Sigmoid colon (tissue), 7 donors: Measurements from ENCODE around the gene ASB5. TPM values are rescaled to one million over a fixed set of nuclear protein-coding genes. Genes with fewer than 3 reads are reported as not detected.
"Not testable (repeated sequence)": the region's sequence is repeated elsewhere in the genome, so short reads cannot be mapped to it uniquely, and the experiment has no call there.

ENCODE experiments used
- DNase-seq: peaks from one replicate; pipeline ENCODE4 v3.0.0-alpha.2; 2019
- H3K27ac ChIP-seq, 4 donors: fragments of 200-600 bp; sonication (generic); one replicate each; pipeline ENCODE4 v1.5.1; 2016 to 2019; ENCODE audit warnings: mild to moderate bottlenecking in 1 of 4
- H3K27me3 ChIP-seq, 3 donors: fragments of 200-600 bp; sonication (generic); one replicate each; pipeline ENCODE4 v1.5.1; 2019; ENCODE audit warnings: mild to moderate bottlenecking in 1 of 3
- H3K36me3 ChIP-seq, 4 donors: fragments of 200-600 bp; sonication (generic); one replicate each; pipeline ENCODE4 v1.5.1; 2016 to 2019
- H3K4me1 ChIP-seq, 4 donors: fragments of 200-600 bp; sonication (generic); one replicate each; pipeline ENCODE4 v1.5.1; 2017 to 2019
- H3K4me3 ChIP-seq, 4 donors: fragments of 200-600 bp; sonication (generic); one replicate each; pipeline ENCODE4 v1.5.1; 2017 to 2019; ENCODE audit warnings: mild to moderate bottlenecking in 2 of 4, moderate library complexity in 1 of 4
- H3K9me3 ChIP-seq, 4 donors: fragments of 200-600 bp in 3 of 4; sonication (generic) in 3 of 4; one replicate each; pipeline versions ENCODE4 v1.5.1 to v1.6.1; 2013 to 2019
- CTCF ChIP-seq, 4 experiments: fragments of 450-650 bp in 3 of 4; fragments of 200-600 bp in 1 of 4; IDR thresholded peaks; one replicate each; pipeline ENCODE4 v1.5.1; 2016 to 2019; ENCODE audit warnings: antibody characterized with exemption in 4 of 4, mild to moderate bottlenecking in 3 of 4, moderate library complexity in 2 of 4
- EP300 ChIP-seq, 4 donors: sonication (generic); formaldehyde crosslinking; IDR thresholded peaks; one replicate each; pipeline ENCODE4 v1.6.1; 2017; ENCODE audit warnings: antibody characterized with exemption in 4 of 4
- POLR2A ChIP-seq, 2 donors: fragments of 450-650 bp; IDR thresholded peaks; one replicate each; pipeline ENCODE4 v1.6.1; 2016; ENCODE audit warnings: antibody characterized with exemption in 2 of 2, mild to moderate bottlenecking in 2 of 2, moderate library complexity in 2 of 2
- POLR2AphosphoS5 ChIP-seq, 4 donors: sonication (generic); formaldehyde crosslinking; IDR thresholded peaks; one replicate each; pipeline ENCODE4 v1.6.1; 2017; ENCODE audit warnings: antibody characterized with exemption in 4 of 4
- WGBS, 2 donors: extraction: QIAGEN DNeasy Blood & Tissue Kit; methylation state at CpG; one replicate each; pipeline ENCODE4 v1.1.7; 2013; 5-methylcytosine and 5-hydroxymethylcytosine counted together
- intact Hi-C: fragments of 100-400 bp; cut with DNase I; formaldehyde crosslinking; loops from one replicate; pipeline ENCODE4 v1.15.1; 2023
- polyA plus RNA-seq, 3 donors: library from polyadenylated mRNA; stranded (reverse); fragments of 200-250 nt; gene quantifications; one replicate each; pipeline ENCODE4 v1.2.3, GENCODE V29; 2013
- total RNA-seq, 4 donors: library from RNA; depleted of rRNA; stranded (reverse); fragments of >200 nt; gene quantifications; one replicate each; pipeline ENCODE4 v1.1.0, GENCODE V29; 2016
- donor health status: healthy with polysubstance abuse.
- donor health status: Bipolar disorder and iron deficiency.
- donor health status: healthy.

The ASB5 gene
- total and polyA plus RNA-seq, 7 donors: 0.29 to 69.2 (median 35.2) TPM; not detected in 1

DNA sequence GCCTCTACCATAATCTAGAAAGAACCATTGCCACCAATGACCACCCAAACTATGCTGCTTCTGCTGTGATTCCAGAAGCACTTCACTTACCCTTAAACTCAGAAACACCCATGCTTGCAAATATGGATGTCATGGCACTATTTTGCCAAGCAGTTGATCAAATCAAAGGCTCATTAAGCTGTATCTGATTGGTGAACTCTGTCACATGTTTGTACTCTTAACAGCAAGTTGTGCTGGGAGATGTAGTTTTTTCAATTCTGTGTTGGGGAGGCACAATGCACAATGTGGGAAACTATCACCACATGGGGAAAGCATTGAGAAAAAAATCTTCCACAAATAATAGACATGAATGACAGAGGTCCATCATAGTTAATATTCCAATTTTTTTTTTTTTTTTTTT, 31.5 kb upstream of the ASB5 start:
- no peak for DNase-seq
- peaks cover 0 to 11% (median 8%) of the 10 kb centered on the region in 4 donors for H3K4me1 ChIP-seq
- intact Hi-C loops: no loop called here

GRCh38 chr4:176300036-176300435, 31.0 kb upstream of the ASB5 start:
- TF ChIP-seq POLR2AphosphoS5 (IDR thresholded peaks at IDR 0.05) (no peak), POLR2A (IDR thresholded peaks at IDR 0.05) (no peak), CTCF (IDR thresholded peaks at IDR 0.05) (no peak), EP300 (IDR thresholded peaks at IDR 0.05) (no peak)
- Histone ChIP-seq H3K27ac (no peak overlapping the region), H3K4me1 (peaks cover 0 to 11% (median 8%) of the 10 kb centered on the region in 4 donors), H3K4me3 (no peak overlapping the region), H3K9me3 (no peaks in the 10 kb centered on the region), H3K27me3 (no peaks in the 10 kb centered on the region), H3K36me3 (no peaks in the 10 kb centered on the region)
- intact Hi-C loops: no loop called here
- WGBS, 2 donors: 83 to 89% methylated on average over 7 to 9 of the region's 9 CpGs
- DNase-seq: no peak

More for the DNA sequence above, 31.5 kb upstream of the ASB5 start:
- Histone ChIP-seq H3K27me3 (no peaks in the 10 kb centered on the region), H3K36me3 (no peaks in the 10 kb centered on the region), H3K9me3 (no peaks in the 10 kb centered on the region), H3K4me3 (no peak overlapping the region), H3K27ac (no peak overlapping the region)
- TF ChIP-seq EP300 (IDR thresholded peaks at IDR 0.05) (no peak), POLR2AphosphoS5 (IDR thresholded peaks at IDR 0.05) (no peak), CTCF (IDR thresholded peaks at IDR 0.05) (no peak), POLR2A (IDR thresholded peaks at IDR 0.05) (no peak)

DNA sequence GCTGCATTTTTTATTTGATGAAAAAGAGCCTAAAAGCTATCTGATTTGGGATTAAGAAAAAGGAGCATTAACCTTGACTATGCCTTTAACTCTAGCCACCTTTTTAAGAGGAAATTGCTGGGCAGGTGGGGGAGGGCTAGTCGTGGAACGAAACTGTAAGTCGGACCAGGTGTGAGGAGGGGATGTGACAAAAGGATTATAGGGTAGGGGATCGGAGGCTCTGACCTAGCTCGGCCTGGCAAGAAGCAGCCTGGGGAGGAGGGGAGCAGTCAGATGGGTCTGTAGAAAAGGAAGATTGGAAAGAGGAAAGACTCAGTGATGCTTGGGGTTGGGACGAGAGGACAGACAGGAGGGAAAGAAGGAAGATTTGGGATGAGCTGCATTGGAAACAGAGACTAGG, 29.6 kb upstream of the ASB5 start:
- intact Hi-C loops: no loop called here
- H3K4me3 ChIP-seq: no peak overlapping the region
- no peak overlapping the region for H3K27ac ChIP-seq
- 74 to 75% methylated on average over 6 of the region's 6 CpGs for WGBS, 2 donors
- H3K4me1 ChIP-seq: peaks cover 0 to 11% (median 8%) of the 10 kb centered on the region in 4 donors
- no peaks in the 10 kb centered on the region for H3K9me3 ChIP-seq
- no peaks in the 10 kb centered on the region for H3K36me3 ChIP-seq
- no peak for DNase-seq
- H3K27me3 ChIP-seq: no peaks in the 10 kb centered on the region
- no peak for TF ChIP-seq POLR2AphosphoS5 (IDR thresholded peaks at IDR 0.05)
- TF ChIP-seq EP300 (IDR thresholded peaks at IDR 0.05): no peak
- no peak for TF ChIP-seq POLR2A (IDR thresholded peaks at IDR 0.05)
- TF ChIP-seq CTCF (IDR thresholded peaks at IDR 0.05): no peak

GRCh38 chr4:176295907-176296306, 26.9 kb upstream of the ASB5 start:
- not testable (repeated sequence) for DNase-seq
- 53 to 63% methylated on average over 5 of the region's 5 CpGs for WGBS, 2 donors

DNA sequence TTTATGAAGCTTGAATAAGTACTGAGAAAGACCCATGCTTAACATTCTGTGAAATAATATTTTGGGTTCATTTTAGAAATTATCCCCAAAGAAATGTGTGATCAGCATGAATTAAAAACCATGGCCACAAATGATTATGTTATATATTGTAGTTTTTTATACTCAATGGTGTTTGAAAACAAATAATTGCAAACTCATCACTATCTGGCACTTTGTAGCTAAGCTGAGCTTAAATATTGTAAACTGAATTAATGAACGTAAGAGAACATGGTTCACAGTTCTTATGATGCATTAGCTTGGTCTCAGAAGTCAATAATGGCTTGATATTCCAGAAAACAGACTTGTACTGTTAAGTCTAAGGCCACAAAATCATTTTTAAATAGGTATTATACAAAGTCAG, 24.6 kb upstream of the ASB5 start:
- WGBS, 2 donors: 79 to 84% methylated on average over 1 of the region's 1 CpG
- no peak for DNase-seq

More at GRCh38 chr4:176295907-176296306, 26.9 kb upstream of the ASB5 start:
- intact Hi-C loops, H3K36me3 ChIP-seq, H3K4me1 ChIP-seq, H3K27ac ChIP-seq, H3K27me3 ChIP-seq, H3K4me3 ChIP-seq, H3K9me3 ChIP-seq: not testable (repeated sequence)

More for the DNA sequence above, 24.6 kb upstream of the ASB5 start:
- no peak overlapping the region for H3K4me3 ChIP-seq
- intact Hi-C loops: no loop called here
- H3K36me3 ChIP-seq: no peaks in the 10 kb centered on the region
- no peak overlapping the region for H3K27ac ChIP-seq
- no peaks in the 10 kb centered on the region for H3K4me1 ChIP-seq
- TF ChIP-seq EP300 (IDR thresholded peaks at IDR 0.05) (no peak), POLR2AphosphoS5 (IDR thresholded peaks at IDR 0.05) (no peak), CTCF (IDR thresholded peaks at IDR 0.05) (no peak), POLR2A (IDR thresholded peaks at IDR 0.05) (no peak)
- H3K27me3 ChIP-seq: no peaks in the 10 kb centered on the region
- no peaks in the 10 kb centered on the region for H3K9me3 ChIP-seq
